Measurements from ENCODE around the gene KIAA1958. TPM values are rescaled to one million over a fixed set of nuclear protein-coding genes. Genes with fewer than 3 reads are reported as not detected.

The KIAA1958 gene
- total and polyA plus RNA-seq, 2 of the 4 experiments (the other 2 are of a cell fraction) = 0.65 to 1.8 TPM

DNA sequence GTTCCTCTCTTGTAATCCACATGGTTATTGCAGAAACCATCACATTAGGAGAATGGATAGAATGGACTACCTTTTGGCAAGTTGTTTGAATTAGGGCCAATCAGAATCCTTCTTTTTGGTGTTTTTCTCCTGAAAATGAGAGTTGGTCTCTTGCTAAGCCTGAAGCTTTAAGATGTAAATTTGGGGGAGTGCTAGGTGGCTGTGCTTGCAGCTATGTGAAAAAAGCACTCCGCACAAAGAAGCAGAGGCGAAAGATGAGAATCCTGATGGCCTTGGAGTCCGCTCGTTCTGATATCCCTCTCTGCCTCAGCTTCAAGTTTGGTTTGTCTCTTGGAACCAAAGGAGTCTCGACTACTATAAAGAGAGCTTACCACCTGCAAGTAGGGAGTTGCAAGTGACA is 167.7 kb downstream of the KIAA1958 start:
- intact Hi-C loops (cut with micrococcal nuclease) = no loop called here
- Histone ChIP-seq H2BK15ac (ENCODE audit: low read depth, low read length) (no peak overlapping the region), H2AFZ (replicated peaks; ENCODE audit: low read length, poor library complexity) (no peak overlapping the region), H4K8ac (ENCODE audit: low read depth in 2 of 2, low read length in 2 of 2) (no peak overlapping the region), H3K23ac (ENCODE audit: low read depth, low read length) (no peak overlapping the region), H3K4me2 (ENCODE audit: low read depth, low read length) (no peak overlapping the region), H3K9ac (ENCODE audit: low read depth, low read length) (no peak overlapping the region), H4K91ac (ENCODE audit: insufficient read depth, low read depth, low read length) (no peak overlapping the region), H3K79me1 (ENCODE audit: low read depth in 1 of 2, low read length in 2 of 2) (no peaks in the 10 kb centered on the region), H4K5ac (ENCODE audit: low read depth, low read length) (no peak overlapping the region), H2BK5ac (ENCODE audit: low read depth, low read length, poor library complexity, severe bottlenecking) (no peak overlapping the region), H4K20me1 (ENCODE audit: insufficient read depth, low read length) (no peaks in the 10 kb centered on the region), H3K18ac (ENCODE audit: low read depth, low read length) (no peak overlapping the region), H3K9me1 (ENCODE audit: insufficient read depth, low read length) (no peaks in the 10 kb centered on the region), H2BK120ac (ENCODE audit: low read depth, low read length) (no peak overlapping the region), H3K27me3 (ENCODE audit: control insufficient read depth, insufficient read depth, low read length) (no peaks in the 10 kb centered on the region), H3K4me3 (ENCODE audit: insufficient read depth, low read depth, low read length) (no peak overlapping the region), H3K56ac (ENCODE audit: extremely low read depth, insufficient read depth, low read length) (no peak overlapping the region), H3K27ac (ENCODE audit: insufficient read depth, low read length) (no peak overlapping the region), H3K36me3 (ENCODE audit: control insufficient read depth, insufficient read depth, low read length) (no peaks in the 10 kb centered on the region), H3K14ac (replicated peaks; ENCODE audit: low read depth, low read length) (no peak overlapping the region), H2BK20ac (ENCODE audit: low read depth, low read length) (no peak overlapping the region), H3K4ac (ENCODE audit: low read depth, low read length) (no peak overlapping the region), H3K9me3 (ENCODE audit: control insufficient read depth, insufficient read depth, low read length) (no peaks in the 10 kb centered on the region; the same call in 1 of the 2 replicates), H2AK9ac (replicated peaks; ENCODE audit: low read depth, low read length, poor library complexity) (no peak overlapping the region), H2AK5ac (ENCODE audit: low read depth, low read length) (no peak overlapping the region), H3K4me1 (ENCODE audit: control insufficient read depth, insufficient read depth, low read length) (no peaks in the 10 kb centered on the region)
- in situ Hi-C loops (cut with MboI; ENCODE audit: low sequenced_read_pairs) = no loop called here
- DNase-seq (no peak), ATAC-seq (ENCODE audit: low read depth) (no peak)
- TF ChIP-seq FOS (IDR thresholded peaks at IDR 0.05; ENCODE audit: low read depth, low read length) (no peak), MAZ (IDR thresholded peaks at IDR 0.05; ENCODE audit: borderline replicate concordance, low read depth, low read length) (no peak)
- TF ChIP-seq, protein P1, sequence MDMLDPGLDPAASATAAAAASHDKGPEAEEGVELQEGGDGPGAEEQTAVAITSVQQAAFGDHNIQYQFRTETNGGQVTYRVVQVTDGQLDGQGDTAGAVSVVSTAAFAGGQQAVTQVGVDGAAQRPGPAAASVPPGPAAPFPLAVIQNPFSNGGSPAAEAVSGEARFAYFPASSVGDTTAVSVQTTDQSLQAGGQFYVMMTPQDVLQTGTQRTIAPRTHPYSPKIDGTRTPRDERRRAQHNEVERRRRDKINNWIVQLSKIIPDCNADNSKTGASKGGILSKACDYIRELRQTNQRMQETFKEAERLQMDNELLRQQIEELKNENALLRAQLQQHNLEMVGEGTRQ (IDR thresholded peaks at IDR 0.05; ENCODE audit: low read depth, low read length) = no peak
- dilution Hi-C loops (cut with HindIII; ENCODE audit: low sequenced_read_pairs, unreplicated experiment) = no loop called here
- BruUV-seq (replicated peaks) = no TSS peak
- ChIA-PET CTCF (no interaction called here), POLR2A (ENCODE audit: unreplicated experiment) (interaction anchor here (0.6 kb wide), 1 partner anchor 15 kb away, joined by 5 read pairs; no protein-coding TSS in a partner anchor)
- WGBS, 2 experiments (ENCODE audit: extremely low coverage in 2 of 2, insufficient read length in 1 of 2) = 100% methylated on average over 2 of the region's 5 CpGs; no CpG with 5 or more reads in 1 of the 2 experiments
